Measurements from ENCODE around the gene PARD3.
"Not testable (repeated sequence)": the region's sequence is repeated elsewhere in the genome, so short reads cannot be mapped to it uniquely, and the experiment has no call there.

PARD3 gene

GRCh38 chr10:34745244-34745643 is 69.9 kb downstream of the PARD3 start:
- no peak for DNase-seq (ENCODE audit: low read depth in 1 of 2, low spot score in 1 of 2)

- DNase-seq (ENCODE audit: low read depth in 1 of 2, low spot score in 1 of 2) = no peak
Measured at GRCh38 chr10:34744590-34744989, 70.5 kb downstream of the PARD3 start.

- no peak for DNase-seq (ENCODE audit: low read depth in 1 of 2, low spot score in 1 of 2)
Measured at GRCh38 chr10:34743814-34744213, 71.3 kb downstream of the PARD3 start.

GRCh38 chr10:34742456-34742855 is 72.6 kb downstream of the PARD3 start:
- no peak for DNase-seq (ENCODE audit: low read depth in 1 of 2, low spot score in 1 of 2)

GRCh38 chr10:34741087-34741486 is 74.0 kb downstream of the PARD3 start:
- not testable (repeated sequence) for DNase-seq (ENCODE audit: low read depth in 1 of 2, low spot score in 1 of 2)

GRCh38 chr10:34740321-34740720 is 74.8 kb downstream of the PARD3 start:
- DNase-seq (ENCODE audit: low read depth in 1 of 2, low spot score in 1 of 2) = no peak

- DNase-seq (ENCODE audit: low read depth in 1 of 2, low spot score in 1 of 2) = no peak
Measured at GRCh38 chr10:34739915-34740314, 75.2 kb downstream of the PARD3 start.

- no peak for DNase-seq (ENCODE audit: low read depth in 1 of 2, low spot score in 1 of 2)
Measured at GRCh38 chr10:34737772-34738169, 77.3 kb downstream of the PARD3 start.

- DNase-seq (ENCODE audit: low read depth in 1 of 2, low spot score in 1 of 2) = no peak
Measured at GRCh38 chr10:34736976-34737771, 77.9 kb downstream of the PARD3 start.

- no peak for DNase-seq (ENCODE audit: low read depth in 1 of 2, low spot score in 1 of 2)
Measured at GRCh38 chr10:34734918-34735317, 80.2 kb downstream of the PARD3 start.

GRCh38 chr10:34732926-34733325 is 82.2 kb downstream of the PARD3 start:
- DNase-seq (ENCODE audit: low read depth in 1 of 2, low spot score in 1 of 2) = no peak

GRCh38 chr10:34731885-34732701 is 83.0 kb downstream of the PARD3 start:
- DNase-seq (ENCODE audit: low read depth in 1 of 2, low spot score in 1 of 2) = no peak

GRCh38 chr10:34731213-34731612 is 83.9 kb downstream of the PARD3 start:
- DNase-seq (ENCODE audit: low read depth in 1 of 2, low spot score in 1 of 2) = no peak

- DNase-seq (ENCODE audit: low read depth in 1 of 2, low spot score in 1 of 2) = no peak
Measured at GRCh38 chr10:34730726-34731125, 84.4 kb downstream of the PARD3 start.

GRCh38 chr10:34729619-34730018 is 85.5 kb downstream of the PARD3 start:
- DNase-seq (ENCODE audit: low read depth in 1 of 2, low spot score in 1 of 2) = no peak

- DNase-seq (ENCODE audit: low read depth in 1 of 2, low spot score in 1 of 2) = no peak
Measured at GRCh38 chr10:34728361-34728760, 86.7 kb downstream of the PARD3 start.

GRCh38 chr10:34727595-34728033 is 87.5 kb downstream of the PARD3 start:
- DNase-seq (ENCODE audit: low read depth in 1 of 2, low spot score in 1 of 2) = no peak

GRCh38 chr10:34726862-34727261 is 88.2 kb downstream of the PARD3 start:
- no peak for DNase-seq (ENCODE audit: low read depth in 1 of 2, low spot score in 1 of 2)

GRCh38 chr10:34723750-34724149 is 91.3 kb downstream of the PARD3 start:
- no peak for DNase-seq (ENCODE audit: low read depth in 1 of 2, low spot score in 1 of 2)

GRCh38 chr10:34722404-34722803 is 92.7 kb downstream of the PARD3 start:
- DNase-seq (ENCODE audit: low read depth in 1 of 2, low spot score in 1 of 2) = no peak

- DNase-seq (ENCODE audit: low read depth in 1 of 2, low spot score in 1 of 2) = no peak
Measured at GRCh38 chr10:34721208-34721840, 93.8 kb downstream of the PARD3 start.

- DNase-seq (ENCODE audit: low read depth in 1 of 2, low spot score in 1 of 2) = no peak
Measured at GRCh38 chr10:34719746-34720145, 95.3 kb downstream of the PARD3 start.
